ACHN (cell line): ENCODE measurements around the gene LKAAEAR1.

Experiments
- DNase-seq: peaks from one replicate; pipeline ENCODE4 v3.0.0-alpha.2; 2015
- in situ Hi-C: cut with HindIII; loops from 2 replicates; pipeline ENCODE4 v1.10.0; 2017; ENCODE audit warnings: low sequenced_read_pairs, low pct_ligation_motif_present, low pct_unique_long_range_greater_than_20kb

LKAAEAR1 gene

GRCh38 chr20:64035066-64035932 lies 48.9 kb downstream of the LKAAEAR1 start:
- in situ Hi-C loops, result no loop called here
- DNase-seq, result no peak

DNA sequence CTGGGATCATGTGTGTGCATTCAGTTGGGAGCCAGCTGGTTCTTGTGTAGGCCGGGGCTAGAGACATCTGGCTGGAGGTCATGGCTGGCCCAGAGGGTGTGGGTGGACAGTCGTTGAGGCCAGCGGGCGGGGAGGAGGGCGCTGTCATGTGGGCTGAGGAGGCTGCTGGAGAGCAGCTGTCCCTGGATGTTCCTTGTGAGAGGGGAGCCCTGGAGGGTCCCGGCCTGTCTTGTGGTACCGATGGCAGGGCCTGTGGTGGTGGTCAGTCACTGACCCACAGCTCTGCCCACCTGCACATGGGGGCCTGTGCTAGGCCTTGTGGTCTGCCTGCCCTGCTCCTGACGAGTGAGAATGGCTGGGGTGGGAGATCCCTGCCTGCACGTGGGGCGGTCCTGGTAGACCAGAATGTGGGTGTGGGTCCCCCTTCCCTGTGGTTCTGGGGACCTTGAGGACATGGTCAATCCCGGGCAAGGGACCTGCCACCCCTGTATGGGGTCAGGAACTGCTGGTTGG lies 50.2 kb downstream of the LKAAEAR1 start:
- in situ Hi-C loops, result no loop called here
- DNase-seq, result no peak
